ENCODE measurements around the gene ZNF573. TPM values are rescaled to one million over a fixed set of nuclear protein-coding genes. Genes with fewer than 3 reads are reported as not detected.

ZNF573 gene
- total RNA-seq, 2 experiments from 2014 or later = 4.6 to 5.0 TPM

GRCh38 chr19:37718304-37718703 is 61.1 kb downstream of the ZNF573 start:
- Mint-ChIP-seq H3K27ac (peak overlapping the region; percentile 79), H3K9me3 (no peaks in the 10 kb centered on the region), H3K4me1 (ENCODE audit: low read depth) (peaks cover 18% of the 10 kb centered on the region), H3K36me3 (ENCODE audit: low read depth) (peaks cover 30% of the 10 kb centered on the region), H3K4me3 (peak overlapping the region; percentile 91), H3K27me3 (no peaks in the 10 kb centered on the region)
- no peak for TF ChIP-seq CTCF (IDR thresholded peaks at IDR 0.05)
- POLR2A ChIA-PET = interaction anchor here (2.0 kb wide), 1 partner anchor 124 kb away, joined by 6 read pairs; the partner anchor contains the start of genes ZNF540 and ZNF571
- CTCF ChIA-PET = interaction anchor here (0.5 kb wide), 1 partner anchor 341 kb away, joined by 3 read pairs; no protein-coding TSS in a partner anchor
- peak overlapping the region in 1 of 2 donors; percentile 5 for H3K27ac ChIP-seq (ENCODE audit: low read depth in 1 of 2, low read length in 2 of 2)
- no peak overlapping the region for H3K4me3 ChIP-seq (ENCODE audit: low read length)
- no peaks in the 10 kb centered on the region for H3K36me3 ChIP-seq (ENCODE audit: insufficient read depth, low read length)
- H3K9me3 ChIP-seq (ENCODE audit: control insufficient read depth in 1 of 2, insufficient read depth in 1 of 2, low read length in 2 of 2) = peaks cover 0 to 33% of the 10 kb centered on the region in 2 experiments
- intact Hi-C loops (cut with DNase I, micrococcal nuclease) = loop anchor here (2.0 kb wide), 2 partner anchors 60 to 64 kb away; partner anchors contain the start of genes ZFP30 (in 1 of the 2) and ZNF573 (in 1 of the 2)
- ATAC-seq (ENCODE audit: poor library complexity) (no peak), DNase-seq (peak in 1 of 14 experiments; percentile 1)
- peaks cover 15% of the 10 kb centered on the region for H3K4me1 ChIP-seq (ENCODE audit: insufficient read depth, low read length)
- H3K27me3 ChIP-seq (ENCODE audit: control insufficient read depth in 1 of 2, insufficient read depth in 2 of 2, low read length in 2 of 2) = no peaks in the 10 kb centered on the region

GRCh38 chr19:37716140-37716539 is 63.2 kb downstream of the ZNF573 start:
- no peaks in the 10 kb centered on the region for H3K27me3 Mint-ChIP-seq
- Histone ChIP-seq H3K36me3 (ENCODE audit: insufficient read depth, low read length) (no peaks in the 10 kb centered on the region), H3K4me3 (ENCODE audit: low read length) (no peak overlapping the region), H3K27ac (ENCODE audit: low read depth in 1 of 2, low read length in 2 of 2) (no peak overlapping the region), H3K4me1 (ENCODE audit: insufficient read depth, low read length) (peaks cover 15% of the 10 kb centered on the region), H3K27me3 (ENCODE audit: control insufficient read depth in 1 of 2, insufficient read depth in 2 of 2, low read length in 2 of 2) (no peaks in the 10 kb centered on the region), H3K9me3 (ENCODE audit: control insufficient read depth in 1 of 2, insufficient read depth in 1 of 2, low read length in 2 of 2) (peaks cover 8 to 27% of the 10 kb centered on the region in 2 experiments)
- TF ChIP-seq CTCF (IDR thresholded peaks at IDR 0.05) = no peak
- H3K27ac Mint-ChIP-seq = no peak overlapping the region
- POLR2A ChIA-PET = no interaction called here
- intact Hi-C loops (cut with DNase I, micrococcal nuclease) = no loop called here
- no peak overlapping the region for H3K4me3 Mint-ChIP-seq
- peaks cover 51% of the 10 kb centered on the region for H3K36me3 Mint-ChIP-seq (ENCODE audit: low read depth)
- peaks cover 23% of the 10 kb centered on the region for H3K4me1 Mint-ChIP-seq (ENCODE audit: low read depth)
- no peaks in the 10 kb centered on the region for H3K9me3 Mint-ChIP-seq
- CTCF ChIA-PET = no interaction called here
- DNase-seq (no peak), ATAC-seq (ENCODE audit: poor library complexity) (no peak)

GRCh38 chr19:37706052-37706605 is 73.3 kb downstream of the ZNF573 start:
- POLR2A ChIA-PET = no interaction called here
- H3K27ac Mint-ChIP-seq = no peak overlapping the region

More at GRCh38 chr19:37706052-37706605, 73.3 kb downstream of the ZNF573 start:
- Mint-ChIP-seq H3K4me1 (ENCODE audit: low read depth) (no peaks in the 10 kb centered on the region), H3K4me3 (no peak overlapping the region), H3K27me3 (no peaks in the 10 kb centered on the region), H3K36me3 (ENCODE audit: low read depth) (peaks cover 97% of the 10 kb centered on the region), H3K9me3 (peaks cover 12% of the 10 kb centered on the region)
- ATAC-seq (ENCODE audit: poor library complexity) = no peak
- H3K4me1 ChIP-seq (ENCODE audit: insufficient read depth, low read length) = no peaks in the 10 kb centered on the region
- no peak for DNase-seq
- H3K27me3 ChIP-seq (ENCODE audit: control insufficient read depth in 1 of 2, insufficient read depth in 2 of 2, low read length in 2 of 2) = no peaks in the 10 kb centered on the region
- peaks cover 50 to 59% of the 10 kb centered on the region in 2 experiments for H3K9me3 ChIP-seq (ENCODE audit: control insufficient read depth in 1 of 2, insufficient read depth in 1 of 2, low read length in 2 of 2)
- intact Hi-C loops (cut with DNase I, micrococcal nuclease) = no loop called here
- TF ChIP-seq CTCF (IDR thresholded peaks at IDR 0.05) = no peak
- peaks cover 24% of the 10 kb centered on the region for H3K36me3 ChIP-seq (ENCODE audit: insufficient read depth, low read length)
- H3K27ac ChIP-seq (ENCODE audit: low read depth in 1 of 2, low read length in 2 of 2) = no peak overlapping the region
- H3K4me3 ChIP-seq (ENCODE audit: low read length) = no peak overlapping the region
- CTCF ChIA-PET = no interaction called here
